HEK293 (cell line): ENCODE results near the gene PLK3.

Experiments
- EGR2 ChIP-seq: fragments of 450-650 bp; formaldehyde crosslinking; IDR thresholded peaks from 2 replicates; pipeline ENCODE4 v1.5.1; 2016; ENCODE audit warnings: low read depth, missing biosample characterization, missing genetic modification characterization
- ELK4 ChIP-seq: IDR thresholded peaks from 2 replicates; pipeline ENCODE4 v1.6.1; 2011; ENCODE audit warnings: mild to moderate bottlenecking, low read depth, low read length, borderline replicate concordance
- PATZ1 ChIP-seq: fragments of 450-650 bp; formaldehyde crosslinking; IDR thresholded peaks from 2 replicates; pipeline ENCODE4 v1.5.1; 2016; ENCODE audit warnings: missing biosample characterization, missing genetic modification characterization
- ZNF114 ChIP-seq: fragments of 450-650 bp; formaldehyde crosslinking; IDR thresholded peaks from 2 replicates; pipeline ENCODE4 v1.5.0; 2017; ENCODE audit warnings: missing biosample characterization, missing genetic modification characterization
- ZNF133 ChIP-seq: fragments of 450-650 bp; formaldehyde crosslinking; IDR thresholded peaks from 2 replicates; pipeline ENCODE4 v1.5.1; 2016; ENCODE audit warnings: missing biosample characterization, missing genetic modification characterization
- ZNF239 ChIP-seq: fragments of 450-650 bp; formaldehyde crosslinking; IDR thresholded peaks from 2 replicates; pipeline ENCODE4 v1.5.1; 2016; ENCODE audit warnings: missing biosample characterization, missing genetic modification characterization
- ZNF350 ChIP-seq: fragments of 450-650 bp; formaldehyde crosslinking; IDR thresholded peaks from 2 replicates; pipeline ENCODE4 v1.5.0; 2017; ENCODE audit warnings: missing biosample characterization, mild to moderate bottlenecking, missing genetic modification characterization
- ZNF398 ChIP-seq: fragments of 450-650 bp; formaldehyde crosslinking; IDR thresholded peaks from 2 replicates; pipeline ENCODE4 v1.5.1; 2017; ENCODE audit warnings: missing biosample characterization, missing genetic modification characterization
- ZNF423 ChIP-seq: fragments of 450-650 bp; formaldehyde crosslinking; IDR thresholded peaks from 2 replicates; pipeline ENCODE4 v1.5.1; 2016; ENCODE audit warnings: missing biosample characterization, missing genetic modification characterization
- ZNF777 ChIP-seq: fragments of 450-650 bp; formaldehyde crosslinking; IDR thresholded peaks from 2 replicates; pipeline ENCODE4 v1.5.1; 2017; ENCODE audit warnings: missing biosample characterization, missing genetic modification characterization, borderline replicate concordance
- ZSCAN4 ChIP-seq: fragments of 450-650 bp; formaldehyde crosslinking; IDR thresholded peaks from 2 replicates; pipeline ENCODE4 v1.5.1; 2017; ENCODE audit warnings: missing biosample characterization, missing genetic modification characterization

Gene PLK3

GRCh38 chr1:44854970-44855369, 54.8 kb downstream of the PLK3 start (continued):
- TF ChIP-seq ELK4: no peak
- TF ChIP-seq ZNF777 (tag by site-specific recombination): no peak
- no peak for TF ChIP-seq EGR2 (tag by site-specific recombination)
- no peak for TF ChIP-seq ZNF114
- no peak for TF ChIP-seq ZNF423 (tag by site-specific recombination)
- TF ChIP-seq ZSCAN4 (tag by site-specific recombination): no peak
- TF ChIP-seq ZNF239 (tag by site-specific recombination): no peak
- TF ChIP-seq ZNF398 (tag by site-specific recombination): no peak
- TF ChIP-seq ZNF350 (tag by site-specific recombination): no peak
- TF ChIP-seq ZNF133: no peak
- no peak for TF ChIP-seq PATZ1 (tag by site-specific recombination)
